KBM-7 (cell line): ENCODE results near the gene GAGE13.
"Not testable (repeated sequence)": the region's sequence is repeated elsewhere in the genome, so short reads cannot be mapped to it uniquely, and the experiment has no call there.

ENCODE experiments used
- DNase-seq: peaks from one replicate; pipeline ENCODE4 v3.0.0-alpha.2; 2015
- in situ Hi-C: fragments of 300-500 bp; cut with MboI; formaldehyde crosslinking; loops from 2 replicates; pipeline ENCODE4 v1.14.3; 2020; ENCODE audit warnings: low sequenced_read_pairs, low pct_unique_long_range_greater_than_20kb, mixed read lengths

Gene GAGE13

GRCh38 chrX:49331282-49331681 lies at the start of gene GAGE13:
TSS of gene GAGE13 (plus strand) at chrX:49331582. CDS start at chrX:49332738, 1,156 bp downstream.
- DNase-seq, in situ Hi-C loops: not testable (repeated sequence)

GRCh38 chrX:49282647-49283011 lies 48.8 kb upstream of the GAGE13 start:
- no peak for DNase-seq
- in situ Hi-C loops: no loop called here

- in situ Hi-C loops: no loop called here
- DNase-seq: no peak
Observed at GRCh38 chrX:49284212-49284611, 47.2 kb upstream of the GAGE13 start.

- no peak for DNase-seq
- in situ Hi-C loops: no loop called here
Observed at GRCh38 chrX:49286136-49286535, 45.2 kb upstream of the GAGE13 start.

GRCh38 chrX:49286581-49286980 lies 44.8 kb upstream of the GAGE13 start:
- DNase-seq: no peak
- in situ Hi-C loops: no loop called here

GRCh38 chrX:49287665-49288064 lies 43.7 kb upstream of the GAGE13 start:
- in situ Hi-C loops: no loop called here
- no peak for DNase-seq

- in situ Hi-C loops: no loop called here
- no peak for DNase-seq
Observed at GRCh38 chrX:49290215-49290614, 41.2 kb upstream of the GAGE13 start.

- in situ Hi-C loops: no loop called here
- DNase-seq: peak; percentile 75
Observed at GRCh38 chrX:49291615-49292337, 39.6 kb upstream of the GAGE13 start.

GRCh38 chrX:49292400-49293362 lies 38.7 kb upstream of the GAGE13 start:
- DNase-seq: no peak
- in situ Hi-C loops: no loop called here

GRCh38 chrX:49299293-49299692 lies 32.1 kb upstream of the GAGE13 start:
- in situ Hi-C loops, DNase-seq: not testable (repeated sequence)

- DNase-seq: no peak
- in situ Hi-C loops: no loop called here
Observed at GRCh38 chrX:49300703-49301102, 30.7 kb upstream of the GAGE13 start.

GRCh38 chrX:49303346-49303745 lies 28.0 kb upstream of the GAGE13 start, which contains the start of gene GAGE10:
TSS of gene GAGE10 (plus strand) at chrX:49303646. CDS start at chrX:49304860, 1,214 bp downstream.
- no peak for DNase-seq
- in situ Hi-C loops: no loop called here

GRCh38 chrX:49307775-49308174 lies 23.6 kb upstream of the GAGE13 start:
- not testable (repeated sequence) for DNase-seq

GRCh38 chrX:49308604-49309269 lies 22.6 kb upstream of the GAGE13 start:
- peak; percentile 15 for DNase-seq
- in situ Hi-C loops: no loop called here

More at GRCh38 chrX:49307775-49308174, 23.6 kb upstream of the GAGE13 start:
- in situ Hi-C loops: not testable (repeated sequence)

- in situ Hi-C loops: no loop called here
- peak; percentile 24 for DNase-seq
Observed at GRCh38 chrX:49309401-49309981, 21.9 kb upstream of the GAGE13 start.

GRCh38 chrX:49310371-49310770 lies 21.0 kb upstream of the GAGE13 start:
- in situ Hi-C loops: no loop called here

GRCh38 chrX:49312176-49312575 lies 19.2 kb upstream of the GAGE13 start:
- no peak for DNase-seq
- in situ Hi-C loops: no loop called here

More at GRCh38 chrX:49310371-49310770, 21.0 kb upstream of the GAGE13 start:
- DNase-seq: no peak

- no peak for DNase-seq
- in situ Hi-C loops: no loop called here
Observed at GRCh38 chrX:49316085-49316484, 15.3 kb upstream of the GAGE13 start.

GRCh38 chrX:49321737-49322136 lies 9.6 kb upstream of the GAGE13 start, which contains the start of gene GAGE12J:
TSS of gene GAGE12J (plus strand) at chrX:49322037. CDS start at chrX:49323194, 1,157 bp downstream.
- DNase-seq, in situ Hi-C loops: not testable (repeated sequence)
